H1 (cell line): ENCODE results near the gene GRIPAP1. TPM values are rescaled to one million over a fixed set of nuclear protein-coding genes. Genes with fewer than 3 reads are reported as not detected.

ENCODE experiments used
- CTCF ChIA-PET: fragments of 300-600 bp; sonication (Branson Sonifier 250); formaldehyde crosslinking; loops from one replicate; lab custom pipeline; 2021; ENCODE audit not compliant: partially characterized antibody; lab: Charles Lee
- POLR2A ChIA-PET: fragments of 300-600 bp; sonication (Branson Sonifier 250); formaldehyde crosslinking; loops from one replicate; lab custom pipeline; 2021; ENCODE audit warnings: inconsistent platforms; ENCODE audit not compliant: partially characterized antibody; lab: Charles Lee
- DNase-seq, 2 experiments: peaks; one replicate each; pipeline versions ENCODE4 v3.0.0 to v3.0.0-alpha.2; 2010 to 2022; ENCODE audit warnings: low spot score in 2 of 2, low read depth in 1 of 2, mixed read lengths in 1 of 2
- FAIRE-seq: peaks from 2 replicates; lab custom pipeline; 2011; peaks lifted over from hg19 to GRCh38; lab: Jason Lieb, UNC
- H2AFZ ChIP-seq: 2 replicates; pipeline ENCODE4 v1.8.1; 2012; ENCODE audit warnings: low read length, inconsistent platforms
- H2AK5ac ChIP-seq: 2 replicates; pipeline ENCODE4 v1.6.1; 2013; ENCODE audit warnings: low read depth, low read length
- H2BK120ac ChIP-seq: replicated peaks from 2 replicates; pipeline ENCODE3; 2013; ENCODE audit warnings: low read depth, low read length, inconsistent platforms
- H2BK12ac ChIP-seq: 2 replicates; pipeline ENCODE4 v1.6.1; 2013; ENCODE audit warnings: low read depth, low read length
- H2BK15ac ChIP-seq: 2 replicates; pipeline ENCODE4 v1.6.1; 2013; ENCODE audit warnings: low read length
- H2BK20ac ChIP-seq: 2 replicates; pipeline ENCODE4 v1.6.1; 2013; ENCODE audit warnings: low read length
- H2BK5ac ChIP-seq: 2 replicates; pipeline ENCODE4 v1.6.1; 2013; ENCODE audit warnings: low read depth, low read length
- H3K14ac ChIP-seq: 2 replicates; pipeline ENCODE4 v1.6.1; 2013; ENCODE audit warnings: inconsistent platforms; ENCODE audit not compliant: insufficient read length
- H3K18ac ChIP-seq: 2 replicates; pipeline ENCODE4 v1.6.1; 2013; ENCODE audit warnings: low read length; ENCODE audit errors: extremely low read depth
- H3K23ac ChIP-seq: 2 replicates; pipeline ENCODE4 v1.6.1; 2013; ENCODE audit warnings: inconsistent platforms; ENCODE audit not compliant: insufficient read length
- H3K23me2 ChIP-seq: 2 replicates; pipeline ENCODE4 v1.6.1; 2013; ENCODE audit warnings: low read depth, low read length
- H3K27ac ChIP-seq: 2 replicates; pipeline ENCODE4 v1.6.1; 2011; ENCODE audit warnings: low read depth, low read length, inconsistent platforms
- H3K27me3 ChIP-seq, 4 experiments: replicated peaks in 1 of 4; 1 replicate in 1 of 4; 2 replicates in 3 of 4; pipeline versions ENCODE4 v1.6.1 to v1.8.1; 2011 to 2013; ENCODE audit warnings: low read length in 3 of 4, mild to moderate bottlenecking in 3 of 4, inconsistent platforms in 2 of 4, mixed read lengths in 2 of 4, moderate library complexity in 1 of 4; ENCODE audit not compliant: control insufficient read depth in 3 of 4, insufficient read depth in 3 of 4; ENCODE audit errors: extremely low read depth in 1 of 4
- H3K36me3 ChIP-seq, 4 experiments: 2 replicates each; pipeline versions ENCODE4 v1.6.1 to v1.8.1; 2011 to 2013; ENCODE audit warnings: mild to moderate bottlenecking in 4 of 4, low read length in 3 of 4, moderate library complexity in 2 of 4, control low read depth in 1 of 4, inconsistent platforms in 1 of 4; ENCODE audit not compliant: insufficient read depth in 4 of 4, control insufficient read depth in 2 of 4
- H3K4ac ChIP-seq: replicated peaks from 2 replicates; pipeline ENCODE3; 2013; ENCODE audit warnings: low read length, low read depth, mixed read lengths, inconsistent platforms; ENCODE audit not compliant: insufficient read length
- H3K4me1 ChIP-seq, 4 experiments: replicated peaks in 1 of 4; 1 replicate in 1 of 4; 2 replicates in 3 of 4; pipeline versions ENCODE4 v1.6.1 to v1.8.1; 2011 to 2013; ENCODE audit warnings: low read length in 3 of 4, inconsistent platforms in 2 of 4, mixed read lengths in 1 of 4; ENCODE audit not compliant: insufficient read depth in 4 of 4, control insufficient read depth in 3 of 4
- H3K4me2 ChIP-seq, 2 experiments: 2 replicates each; pipeline versions ENCODE4 v1.6.1 to v1.8.1; 2011 to 2013; ENCODE audit warnings: low read depth in 2 of 2, low read length in 2 of 2, control low read depth in 1 of 2, inconsistent platforms in 1 of 2, mild to moderate bottlenecking in 1 of 2; ENCODE audit not compliant: insufficient read depth in 1 of 2
- H3K4me3 ChIP-seq, 4 experiments: fragments of 200-600, 300-600 bp in 1 of 4; sonication (generic), shearing (Covaris generic), sonication (Bioruptor Twin) in 1 of 4; 2 replicates each; pipeline versions ENCODE4 v1.5.1 to v1.8.1; 2011 to 2016; ENCODE audit warnings: low read length in 4 of 4, low read depth in 3 of 4, control low read depth in 2 of 4, inconsistent platforms in 2 of 4, mild to moderate bottlenecking in 2 of 4, mixed read lengths in 1 of 4, moderate library complexity in 1 of 4; ENCODE audit not compliant: insufficient read depth in 2 of 4; ENCODE audit errors: extremely low read depth in 1 of 4
- H3K56ac ChIP-seq: replicated peaks from 2 replicates; pipeline ENCODE3; 2013; ENCODE audit warnings: low read depth, mild to moderate bottlenecking, mixed read lengths, low read length, inconsistent platforms; ENCODE audit not compliant: insufficient read length
- H3K79me1 ChIP-seq: 2 replicates; pipeline ENCODE4 v1.6.1; 2013; ENCODE audit warnings: low read depth, low read length, control low read depth
- H3K79me2 ChIP-seq, 2 experiments: 2 replicates each; pipeline versions ENCODE4 v1.6.1 to v1.8.1; 2012 to 2013; ENCODE audit warnings: low read length in 2 of 2, mild to moderate bottlenecking in 2 of 2, inconsistent platforms in 1 of 2; ENCODE audit not compliant: insufficient read depth in 2 of 2, control insufficient read depth in 1 of 2
- H3K9ac ChIP-seq, 4 experiments: replicated peaks in 1 of 4; 1 replicate in 1 of 4; 2 replicates in 3 of 4; pipeline versions ENCODE4 v1.6.1 to v1.8.1; 2011 to 2013; ENCODE audit warnings: low read depth in 3 of 4, low read length in 3 of 4, control low read depth in 2 of 4, mild to moderate bottlenecking in 2 of 4, moderate library complexity in 2 of 4, inconsistent platforms in 1 of 4; ENCODE audit errors: extremely low read depth in 1 of 4
- H3K9me3 ChIP-seq, 2 experiments: 2 replicates each; pipeline versions ENCODE4 v1.6.1 to v1.8.1; 2012 to 2013; ENCODE audit warnings: mild to moderate bottlenecking in 2 of 2, moderate library complexity in 2 of 2, control low read depth in 1 of 2, inconsistent platforms in 1 of 2, low read depth in 1 of 2, low read length in 1 of 2, mixed read lengths in 1 of 2; ENCODE audit not compliant: insufficient read depth in 2 of 2
- H4K20me1 ChIP-seq, 2 experiments: replicated peaks in 1 of 2; 2 replicates each; pipeline versions ENCODE3 to v1.8.1; 2011 to 2013; ENCODE audit warnings: inconsistent platforms in 2 of 2, low read length in 2 of 2, mild to moderate bottlenecking in 1 of 2; ENCODE audit not compliant: insufficient read depth in 2 of 2, control insufficient read depth in 1 of 2
- H4K5ac ChIP-seq: 2 replicates; pipeline ENCODE4 v1.6.1; 2013; ENCODE audit warnings: low read length, low read depth, mixed read lengths, inconsistent platforms; ENCODE audit not compliant: insufficient read length
- H4K8ac ChIP-seq: 2 replicates; pipeline ENCODE4 v1.8.0; 2013; ENCODE audit warnings: mild to moderate bottlenecking, moderate library complexity, low read length, inconsistent platforms; ENCODE audit not compliant: insufficient read depth; ENCODE audit errors: extremely low read depth
- H4K91ac ChIP-seq: replicated peaks from 2 replicates; pipeline ENCODE3; 2013; ENCODE audit warnings: low read length, mixed read lengths, inconsistent platforms; ENCODE audit not compliant: insufficient read length
- SIX5 ChIP-seq: IDR thresholded peaks from 2 replicates; pipeline ENCODE4 v1.6.1; 2011; ENCODE audit warnings: mild to moderate bottlenecking, low read depth, low read length
- WGBS, 2 experiments: shearing (Covaris generic) in 1 of 2; methylation state at CpG; one replicate each; pipeline versions ENCODE4 v1.1.6 to v1.1.7; 2013 to 2015; ENCODE audit warnings: low lambda C conversion rate in 2 of 2, mixed read lengths in 2 of 2, inconsistent platforms in 1 of 2, low coverage in 1 of 2, missing lambda C conversion rate in 1 of 2; ENCODE audit not compliant: insufficient replicate concordance in 2 of 2, insufficient coverage in 1 of 2, insufficient read length in 1 of 2; ENCODE audit errors: extremely low coverage in 1 of 2, missing lambda C conversion rate in 1 of 2; 5-methylcytosine and 5-hydroxymethylcytosine counted together
- polyA plus RNA-seq, 7 experiments: library from polyadenylated mRNA; depleted of rRNA in 3 of 7; stranded (reverse) in 5 of 7; unstranded in 2 of 7; fragments of >200 nt in 5 of 7; fragments of 200-250 nt in 2 of 7; gene quantifications; 1 replicate in 5 of 7; 2 replicates in 1 of 7; 4 replicates in 1 of 7; pipeline versions ENCODE4 v1.2.1 to v1.2.3, GENCODE V29; 2011 to 2013; ENCODE audit warnings: missing spikeins in 2 of 7, mixed read lengths in 2 of 7
- total RNA-seq: library from RNA; stranded (reverse); fragmentation: NEBNext Ultra II Directional; extraction: Animal tissue kit (Norgen Biotek cat#: 25700); gene quantifications from 2 replicates; pipeline ENCODE4 v1.2.1, GENCODE V29; 2021
- TF ChIP-seq, protein P1 (sequence below): IDR thresholded peaks from 2 replicates; pipeline ENCODE4 v1.6.1; 2011; ENCODE audit warnings: low read length, improper control_type of control experiment
- TF ChIP-seq, protein P2 (sequence below), 3 experiments: IDR thresholded peaks; 1 replicate in 2 of 3; 2 replicates in 1 of 3; pipeline versions ENCODE4 v1.5.1 to v1.6.1; 2011; ENCODE audit warnings: low read length in 3 of 3, mild to moderate bottlenecking in 3 of 3, inconsistent platforms in 2 of 3, low read depth in 1 of 3, moderate library complexity in 1 of 3; ENCODE audit not compliant: insufficient read depth in 1 of 3; ENCODE audit errors: control extremely low read depth in 1 of 3

GRIPAP1 gene
- total and polyA plus RNA-seq, 2 of the 8 experiments (the other 6 are each of a cell fraction or from before 2014, with no cell fraction given): 21.6 to 55.9 TPM

DNA sequence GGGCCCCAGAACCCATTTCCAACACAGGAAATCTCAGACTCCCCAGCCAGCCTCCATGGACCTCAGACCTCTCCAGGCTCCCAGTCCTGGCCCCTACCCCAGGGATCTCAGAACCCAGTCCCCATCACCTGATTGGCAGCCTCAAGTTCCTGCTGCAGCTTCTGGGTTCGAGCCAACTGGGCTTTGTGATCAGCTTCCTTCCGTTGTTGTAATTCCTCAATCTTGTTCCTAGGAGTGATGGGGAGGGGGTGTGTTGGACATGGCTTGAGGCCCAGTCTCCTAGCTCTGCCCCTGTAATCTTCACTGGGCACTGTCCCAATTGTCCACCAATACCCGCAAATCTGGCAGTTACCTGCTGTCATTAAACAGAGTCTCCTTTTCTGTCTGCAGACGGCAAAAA, 12.6 kb downstream of the GRIPAP1 start:
- Histone ChIP-seq H2BK120ac (no peak overlapping the region), H3K79me2 (no peaks in the 10 kb centered on the region)
- TF ChIP-seq, protein P1, sequence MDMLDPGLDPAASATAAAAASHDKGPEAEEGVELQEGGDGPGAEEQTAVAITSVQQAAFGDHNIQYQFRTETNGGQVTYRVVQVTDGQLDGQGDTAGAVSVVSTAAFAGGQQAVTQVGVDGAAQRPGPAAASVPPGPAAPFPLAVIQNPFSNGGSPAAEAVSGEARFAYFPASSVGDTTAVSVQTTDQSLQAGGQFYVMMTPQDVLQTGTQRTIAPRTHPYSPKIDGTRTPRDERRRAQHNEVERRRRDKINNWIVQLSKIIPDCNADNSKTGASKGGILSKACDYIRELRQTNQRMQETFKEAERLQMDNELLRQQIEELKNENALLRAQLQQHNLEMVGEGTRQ: no peak
- TF ChIP-seq, protein P2, sequence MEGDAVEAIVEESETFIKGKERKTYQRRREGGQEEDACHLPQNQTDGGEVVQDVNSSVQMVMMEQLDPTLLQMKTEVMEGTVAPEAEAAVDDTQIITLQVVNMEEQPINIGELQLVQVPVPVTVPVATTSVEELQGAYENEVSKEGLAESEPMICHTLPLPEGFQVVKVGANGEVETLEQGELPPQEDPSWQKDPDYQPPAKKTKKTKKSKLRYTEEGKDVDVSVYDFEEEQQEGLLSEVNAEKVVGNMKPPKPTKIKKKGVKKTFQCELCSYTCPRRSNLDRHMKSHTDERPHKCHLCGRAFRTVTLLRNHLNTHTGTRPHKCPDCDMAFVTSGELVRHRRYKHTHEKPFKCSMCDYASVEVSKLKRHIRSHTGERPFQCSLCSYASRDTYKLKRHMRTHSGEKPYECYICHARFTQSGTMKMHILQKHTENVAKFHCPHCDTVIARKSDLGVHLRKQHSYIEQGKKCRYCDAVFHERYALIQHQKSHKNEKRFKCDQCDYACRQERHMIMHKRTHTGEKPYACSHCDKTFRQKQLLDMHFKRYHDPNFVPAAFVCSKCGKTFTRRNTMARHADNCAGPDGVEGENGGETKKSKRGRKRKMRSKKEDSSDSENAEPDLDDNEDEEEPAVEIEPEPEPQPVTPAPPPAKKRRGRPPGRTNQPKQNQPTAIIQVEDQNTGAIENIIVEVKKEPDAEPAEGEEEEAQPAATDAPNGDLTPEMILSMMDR (IDR thresholded peaks at IDR 0.05; ENCODE audit: control extremely low read depth in 1 of 3, insufficient read depth in 1 of 3, low read depth in 1 of 3, low read length in 3 of 3): no peak
- TF ChIP-seq SIX5: no peak
- TF ChIP-seq, all 59 proteins: peak for 0
- Histone ChIP-seq H3K9ac (no peak overlapping the region), H3K56ac (no peak overlapping the region), H3K4me3 (no peak overlapping the region), H4K8ac (no peak overlapping the region), H2BK12ac (no peak overlapping the region), H2BK5ac (no peak overlapping the region), H3K79me1 (no peaks in the 10 kb centered on the region), H2BK20ac (no peak overlapping the region), H3K36me3 (peaks cover 2 to 40% (median 23%) of the 10 kb centered on the region in 4 experiments; a peak in 6 of 8 replicates), H3K23me2 (no peaks in the 10 kb centered on the region), H3K23ac (no peak overlapping the region), H3K27ac (no peak overlapping the region), H3K4me1 (no peaks in the 10 kb centered on the region), H2AK5ac (no peak overlapping the region), H3K14ac (no peak overlapping the region), H4K91ac (no peak overlapping the region), H2AFZ (no peak overlapping the region), H4K5ac (no peak overlapping the region), H3K27me3 (no peaks in the 10 kb centered on the region), H3K4ac (no peak overlapping the region), H4K20me1 (peaks cover 0 to 2% of the 10 kb centered on the region in 2 experiments), H3K18ac (no peak overlapping the region), H3K9me3 (no peaks in the 10 kb centered on the region), H2BK15ac (no peak overlapping the region), H3K4me2 (no peak overlapping the region)
- 80% methylated on average over 2 of the region's 4 CpGs; no CpG with 5 or more reads in 1 of the 2 experiments for WGBS, 2 experiments
- FAIRE-seq (no peak), DNase-seq (no peak)
- CTCF ChIA-PET: no interaction called here
- POLR2A ChIA-PET: no interaction called here
